ENCODE measurements around the gene ACACB. TPM values are rescaled to one million over a fixed set of nuclear protein-coding genes. Genes with fewer than 3 reads are reported as not detected.

The ACACB gene
- total RNA-seq, 1 experiment from 2014 or later = 2.3 TPM

- DNase-seq (ENCODE audit: low read depth) = no peak
These were observed 96.2 kb downstream of the ACACB start for GRCh38 chr12:109212460-109213115.

DNA sequence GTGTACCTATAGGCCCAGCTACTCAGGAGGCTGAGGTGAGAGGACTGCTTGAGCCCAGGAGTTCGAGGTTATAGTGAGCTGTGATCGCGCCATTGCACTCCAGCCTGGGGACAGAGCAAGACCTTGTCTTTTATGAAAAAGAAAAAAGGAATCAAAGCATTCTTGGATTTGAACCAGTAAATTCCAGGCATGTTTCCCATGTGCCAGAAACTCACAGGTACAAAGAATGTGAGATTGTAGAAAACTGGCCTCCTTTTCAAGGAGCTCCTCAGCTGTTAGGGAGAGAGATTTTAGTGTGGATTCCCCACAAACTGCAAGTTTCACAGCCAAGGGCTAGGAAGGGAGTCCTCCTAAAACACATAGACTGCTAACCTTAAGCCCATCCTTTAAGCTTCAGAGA lies 97.7 kb downstream of the ACACB start:
- DNase-seq (ENCODE audit: low read depth) = no peak

- DNase-seq (ENCODE audit: low read depth) = no peak
These were observed 102.6 kb downstream of the ACACB start for GRCh38 chr12:109218996-109219395.

- no peak for DNase-seq (ENCODE audit: low read depth)
These were observed 103.6 kb downstream of the ACACB start for GRCh38 chr12:109219938-109220337.

DNA sequence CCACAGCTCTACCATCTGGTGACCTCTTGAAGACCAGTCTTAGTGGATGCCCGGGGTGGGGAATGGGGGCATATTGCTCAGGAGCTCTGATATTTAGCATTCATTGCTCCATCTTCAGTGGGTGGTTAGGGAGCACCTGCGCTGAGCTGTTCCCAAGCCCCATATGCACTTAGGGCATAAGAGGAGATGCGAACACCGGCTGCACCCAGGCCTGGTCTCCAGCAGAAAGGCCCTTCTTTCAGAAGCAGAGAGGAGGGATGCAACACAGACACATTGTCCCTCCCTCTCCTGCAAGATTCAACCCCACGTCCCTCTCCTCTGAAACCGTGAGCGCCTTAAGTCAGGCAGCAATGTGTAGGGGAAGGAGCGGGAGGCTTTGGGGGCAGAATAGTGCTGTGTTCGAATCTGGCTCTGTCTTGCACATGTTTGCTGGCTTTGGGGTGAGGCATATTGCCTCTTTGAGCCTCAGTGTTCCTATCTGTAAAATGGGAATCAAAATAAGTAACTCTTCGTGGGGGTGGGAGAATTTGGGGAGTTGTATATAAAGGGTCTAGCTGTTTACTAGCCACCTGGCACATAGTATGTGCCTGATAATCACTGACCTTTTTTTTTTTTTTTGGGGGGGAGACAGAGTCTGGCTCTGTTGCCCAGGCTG lies 105.0 kb downstream of the ACACB start:
- DNase-seq (ENCODE audit: low read depth) = no peak

DNA sequence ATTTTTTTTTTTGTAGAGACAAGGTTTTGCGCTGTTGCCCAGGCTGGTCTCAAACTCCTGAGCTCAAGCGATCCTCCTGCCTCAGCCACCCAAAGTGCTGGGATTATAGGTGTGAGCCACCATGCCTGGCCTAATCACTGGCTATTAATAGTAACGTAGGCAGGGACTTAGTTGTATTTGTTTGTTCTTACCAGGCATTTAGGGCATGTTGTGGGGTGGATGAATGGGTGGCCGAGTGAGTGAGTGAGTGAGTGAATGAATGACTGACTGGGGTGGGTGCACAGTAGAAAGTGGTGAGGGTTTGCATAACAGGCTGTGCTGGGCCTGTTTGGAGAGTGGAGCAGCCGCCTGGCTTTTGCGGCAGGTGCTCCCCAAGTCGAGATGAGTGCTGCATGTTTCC lies 105.7 kb downstream of the ACACB start:
- no peak for DNase-seq (ENCODE audit: low read depth)

GRCh38 chr12:109222496-109222895 lies 106.1 kb downstream of the ACACB start:
- DNase-seq (ENCODE audit: low read depth) = no peak

DNA sequence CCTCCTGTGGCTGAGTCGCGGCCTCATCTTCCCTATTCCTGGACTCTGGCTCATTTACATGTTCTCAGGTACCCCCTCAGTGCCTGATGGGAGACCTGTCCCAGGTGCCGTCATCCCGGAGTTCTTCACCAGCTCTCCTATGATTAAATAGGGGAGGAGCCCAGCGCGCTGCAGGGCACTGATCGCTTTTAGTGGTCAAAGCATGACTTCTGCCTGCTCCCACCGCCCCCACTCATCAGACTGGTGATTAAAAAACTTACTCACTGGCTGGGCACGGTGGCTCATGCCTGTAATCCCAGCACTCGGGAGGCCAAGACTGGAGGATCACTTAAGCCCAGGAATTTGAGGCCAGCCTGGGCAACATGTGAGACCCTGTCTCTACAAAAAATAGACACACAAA lies 106.8 kb downstream of the ACACB start:
- no peak for DNase-seq (ENCODE audit: low read depth)

DNA sequence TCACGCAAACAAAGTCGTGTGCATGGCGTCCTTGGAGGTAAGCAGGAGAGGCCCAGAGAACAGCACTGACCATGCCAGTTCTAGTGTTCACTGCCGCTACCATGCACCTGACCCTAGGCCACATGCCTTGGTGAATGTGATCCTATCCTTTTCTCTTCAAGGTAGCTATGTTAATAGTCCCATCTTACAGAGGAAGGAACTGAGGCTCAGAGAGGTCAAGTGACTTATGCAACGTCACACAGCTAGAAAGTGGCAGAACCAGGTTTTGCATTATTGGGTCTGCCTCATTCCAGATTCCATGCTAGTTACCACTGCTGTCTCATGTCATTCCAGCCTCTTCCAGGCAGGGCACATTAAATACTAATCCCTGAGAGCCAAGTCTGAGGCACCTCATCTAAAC lies 107.5 kb downstream of the ACACB start:
- no peak for DNase-seq (ENCODE audit: low read depth)

GRCh38 chr12:109228664-109229063 lies 112.3 kb downstream of the ACACB start:
- no peak for DNase-seq (ENCODE audit: low read depth)

DNA sequence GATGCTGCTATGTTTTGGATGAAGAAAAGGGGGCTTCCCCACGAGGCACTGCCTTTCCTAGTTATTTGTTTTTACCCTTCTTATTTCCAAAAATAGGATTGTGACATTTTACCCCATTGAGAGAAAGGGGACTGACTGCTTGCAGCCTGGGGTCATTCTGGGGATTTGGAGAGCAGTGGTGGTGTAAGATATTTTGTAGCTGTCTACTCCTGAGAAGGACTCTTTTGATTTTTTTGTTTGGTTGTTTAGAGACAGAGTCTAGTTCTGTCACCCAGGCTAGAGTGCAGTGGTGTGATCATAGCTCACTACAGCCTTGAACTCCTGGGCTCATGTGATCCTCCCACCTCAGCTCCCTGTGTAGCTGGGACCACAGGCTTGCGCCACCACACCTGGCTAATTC lies 113.8 kb downstream of the ACACB start:
- no peak for DNase-seq (ENCODE audit: low read depth)

GRCh38 chr12:109232731-109233130 lies 116.3 kb downstream of the ACACB start:
- DNase-seq (ENCODE audit: low read depth) = no peak

GRCh38 chr12:109234012-109234411 lies 117.6 kb downstream of the ACACB start:
- DNase-seq (ENCODE audit: low read depth) = no peak

- DNase-seq (ENCODE audit: low read depth) = no peak
These were observed 119.9 kb downstream of the ACACB start for GRCh38 chr12:109236257-109236656.

DNA sequence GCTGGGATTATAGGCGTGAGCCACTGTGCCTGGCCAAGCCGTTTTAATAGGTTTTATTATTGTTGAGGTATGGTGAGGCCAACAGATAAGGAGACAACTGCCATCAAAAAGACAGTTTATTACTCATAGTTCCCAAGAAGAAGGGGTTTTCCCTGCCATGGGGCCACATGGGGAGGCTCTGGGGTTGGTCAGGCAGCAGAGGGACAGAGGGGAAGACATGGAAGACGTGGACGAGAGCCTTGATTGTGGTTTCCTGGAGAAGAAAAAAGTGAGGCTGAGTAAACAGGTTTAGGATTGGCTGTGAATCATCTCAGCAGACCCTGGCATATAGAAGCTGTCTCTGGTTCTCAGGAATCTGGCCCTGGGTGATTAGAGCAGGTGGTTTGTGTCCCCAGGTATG lies 122.8 kb downstream of the ACACB start:
- DNase-seq (ENCODE audit: low read depth) = no peak

DNA sequence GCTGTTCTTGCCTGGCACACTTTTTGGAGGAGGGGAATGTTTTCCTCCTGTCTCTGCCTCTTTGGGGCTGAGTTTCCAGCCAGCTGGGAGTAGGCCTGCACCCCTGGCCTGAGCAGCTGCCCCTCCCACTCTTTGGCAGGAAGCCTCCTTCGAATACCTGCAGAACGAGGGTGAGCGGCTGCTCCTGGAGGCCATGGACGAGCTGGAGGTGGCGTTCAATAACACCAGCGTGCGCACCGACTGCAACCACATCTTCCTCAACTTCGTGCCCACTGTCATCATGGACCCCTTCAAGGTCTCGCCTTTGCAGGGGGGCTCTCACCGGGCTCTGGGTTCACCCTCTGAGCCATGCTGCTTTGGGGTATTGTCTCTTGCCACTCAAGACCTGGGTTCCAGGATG lies 123.3 kb downstream of the ACACB start:
- DNase-seq (ENCODE audit: low read depth) = no peak

- no peak for DNase-seq (ENCODE audit: low read depth)
These were observed 124.0 kb downstream of the ACACB start for GRCh38 chr12:109240365-109240764.

DNA sequence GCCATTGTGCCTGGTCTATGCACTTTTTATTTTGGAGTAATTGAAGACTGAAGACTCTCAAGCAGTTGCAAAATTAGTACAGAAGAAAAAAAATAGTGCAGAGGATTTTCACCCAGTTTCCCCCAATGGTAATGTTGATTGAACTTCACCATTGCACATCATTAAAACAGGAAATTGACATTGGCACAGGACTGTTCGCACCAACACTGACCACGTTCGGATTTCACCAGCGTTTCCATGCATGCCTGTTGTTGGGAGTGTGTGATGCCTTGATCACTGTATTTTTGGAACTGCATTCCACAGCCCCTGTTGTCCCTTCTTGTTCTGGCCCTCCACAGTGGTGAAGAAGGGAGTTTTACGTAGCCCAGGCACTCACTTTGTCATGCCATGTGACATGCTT lies 125.5 kb downstream of the ACACB start:
- no peak for DNase-seq (ENCODE audit: low read depth)

DNA sequence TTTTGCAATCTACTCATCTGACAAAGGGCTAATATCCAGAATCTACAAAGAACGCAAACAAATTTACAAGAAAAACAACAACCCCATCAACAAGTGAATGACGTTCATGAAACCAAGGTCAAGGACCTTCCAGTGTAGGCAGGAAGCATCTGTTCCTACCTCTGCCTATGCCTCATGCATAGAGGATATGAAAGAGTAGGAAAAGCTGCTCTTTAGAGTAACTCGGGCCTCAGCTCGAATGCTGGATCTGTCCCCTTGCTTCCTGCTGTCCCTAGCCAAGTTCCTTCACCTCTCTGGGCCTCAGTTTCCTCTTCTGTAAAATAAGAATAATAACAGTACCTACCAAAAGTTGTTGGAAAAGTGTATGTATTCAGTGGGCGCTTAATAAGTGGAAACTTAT lies 127.7 kb downstream of the ACACB start:
- no peak for DNase-seq (ENCODE audit: low read depth)

DNA sequence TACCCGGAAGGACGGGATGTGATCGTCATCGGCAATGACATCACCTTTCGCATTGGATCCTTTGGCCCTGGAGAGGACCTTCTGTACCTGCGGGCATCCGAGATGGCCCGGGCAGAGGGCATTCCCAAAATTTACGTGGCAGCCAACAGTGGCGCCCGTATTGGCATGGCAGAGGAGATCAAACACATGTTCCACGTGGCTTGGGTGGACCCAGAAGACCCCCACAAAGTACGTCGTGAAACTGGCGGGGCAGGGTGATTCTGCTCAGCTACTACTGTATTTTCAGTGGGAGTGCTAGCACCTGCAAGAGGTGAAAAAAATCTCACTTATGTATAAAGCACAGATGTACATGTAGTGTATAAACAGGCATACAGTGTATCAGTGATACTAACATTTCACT lies 129.8 kb downstream of the ACACB start:
- no peak for DNase-seq (ENCODE audit: low read depth)

DNA sequence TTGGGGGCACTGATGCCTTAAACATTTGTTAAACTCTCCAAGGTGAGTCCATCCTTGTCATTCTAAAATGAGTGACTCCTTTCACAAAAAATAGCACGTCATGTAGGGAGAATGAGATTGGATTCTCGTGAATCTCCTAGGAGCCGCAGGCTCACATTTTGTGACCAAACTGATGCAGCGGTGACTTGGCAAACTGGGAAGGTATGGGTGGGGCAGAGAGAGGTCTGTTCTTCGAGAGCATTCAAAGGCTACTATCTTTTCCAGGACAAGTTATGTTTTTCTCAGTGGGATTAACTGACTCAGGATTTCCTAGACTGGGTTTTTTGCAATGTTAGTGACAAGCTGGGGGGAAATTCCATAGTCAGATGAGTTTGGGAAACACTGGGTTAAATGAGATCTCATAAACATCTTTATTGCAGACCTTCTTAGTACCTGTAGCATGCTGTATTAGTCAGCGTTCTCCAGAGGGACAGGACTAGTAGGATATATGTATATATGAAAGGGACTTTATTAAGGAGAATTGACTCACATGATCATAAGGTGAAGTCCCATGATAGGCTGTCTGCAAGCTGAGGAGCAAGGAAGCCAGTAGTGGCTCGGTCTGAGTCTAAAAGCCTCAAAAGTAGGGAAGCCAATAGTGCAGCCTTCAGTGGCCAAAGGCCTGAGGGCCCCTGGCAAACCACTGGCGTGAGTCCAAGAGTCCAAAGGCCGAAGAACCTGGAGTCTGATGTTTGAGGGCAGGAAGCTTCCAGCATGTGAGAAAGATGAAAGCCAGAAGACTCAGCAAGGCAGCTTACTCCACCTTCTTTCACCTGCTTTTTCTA lies 131.7 kb downstream of the ACACB start:
- DNase-seq (ENCODE audit: low read depth) = no peak

- DNase-seq (ENCODE audit: low read depth) = no peak
These were observed 134.1 kb downstream of the ACACB start for GRCh38 chr12:109250523-109250922.

- no peak for DNase-seq (ENCODE audit: low read depth)
These were observed 136.4 kb downstream of the ACACB start for GRCh38 chr12:109252799-109253198.
